ENCODE results near the gene PKD2L1.

Gene PKD2L1

DNA sequence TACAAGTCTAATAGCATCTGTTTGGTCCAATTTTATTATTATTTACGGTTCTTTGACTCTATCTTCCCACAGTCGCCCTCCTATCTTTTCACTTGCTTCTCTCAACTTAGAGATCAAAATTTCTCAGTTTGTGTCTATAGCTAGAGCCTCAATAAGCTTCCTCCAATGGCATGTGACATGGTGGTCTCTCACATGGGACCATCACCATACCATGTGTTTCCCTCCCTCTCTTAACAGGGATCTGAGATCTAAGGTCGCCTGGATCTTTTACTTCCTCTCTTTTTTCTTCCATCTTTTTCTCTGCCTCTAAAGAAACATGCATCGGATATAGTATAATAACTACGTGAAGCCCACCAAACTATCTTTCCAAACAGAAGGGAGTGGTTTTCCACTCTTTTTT, 1.8 kb downstream of the PKD2L1 start:
- H3K4me3 ChIP-seq (ENCODE audit: low read length) = no peak overlapping the region
- DNase-seq (ENCODE audit: low read depth) = no peak
- TF ChIP-seq, protein P1, sequence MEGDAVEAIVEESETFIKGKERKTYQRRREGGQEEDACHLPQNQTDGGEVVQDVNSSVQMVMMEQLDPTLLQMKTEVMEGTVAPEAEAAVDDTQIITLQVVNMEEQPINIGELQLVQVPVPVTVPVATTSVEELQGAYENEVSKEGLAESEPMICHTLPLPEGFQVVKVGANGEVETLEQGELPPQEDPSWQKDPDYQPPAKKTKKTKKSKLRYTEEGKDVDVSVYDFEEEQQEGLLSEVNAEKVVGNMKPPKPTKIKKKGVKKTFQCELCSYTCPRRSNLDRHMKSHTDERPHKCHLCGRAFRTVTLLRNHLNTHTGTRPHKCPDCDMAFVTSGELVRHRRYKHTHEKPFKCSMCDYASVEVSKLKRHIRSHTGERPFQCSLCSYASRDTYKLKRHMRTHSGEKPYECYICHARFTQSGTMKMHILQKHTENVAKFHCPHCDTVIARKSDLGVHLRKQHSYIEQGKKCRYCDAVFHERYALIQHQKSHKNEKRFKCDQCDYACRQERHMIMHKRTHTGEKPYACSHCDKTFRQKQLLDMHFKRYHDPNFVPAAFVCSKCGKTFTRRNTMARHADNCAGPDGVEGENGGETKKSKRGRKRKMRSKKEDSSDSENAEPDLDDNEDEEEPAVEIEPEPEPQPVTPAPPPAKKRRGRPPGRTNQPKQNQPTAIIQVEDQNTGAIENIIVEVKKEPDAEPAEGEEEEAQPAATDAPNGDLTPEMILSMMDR (conservative IDR thresholded peaks at IDR 0.05; ENCODE audit: low read depth, low read length) = no peak

DNA sequence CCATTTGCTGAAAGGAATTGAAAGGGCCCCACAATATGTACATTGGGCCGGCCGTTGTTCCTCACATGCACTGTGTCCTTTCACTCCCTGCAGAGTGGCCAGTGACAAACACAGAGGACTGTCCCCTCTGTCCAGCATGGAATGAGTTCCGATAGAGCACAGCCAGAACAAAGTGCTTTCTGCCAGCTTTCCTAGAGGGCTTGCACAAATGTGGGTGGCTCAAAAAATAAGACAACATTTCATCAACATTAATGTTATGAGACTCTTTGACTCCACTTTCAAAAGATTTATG, 2.4 kb downstream of the PKD2L1 start:
- TF ChIP-seq, protein P1 (conservative IDR thresholded peaks at IDR 0.05; ENCODE audit: low read depth, low read length) = no peak
- no peak overlapping the region for H3K4me3 ChIP-seq (ENCODE audit: low read length)

DNA sequence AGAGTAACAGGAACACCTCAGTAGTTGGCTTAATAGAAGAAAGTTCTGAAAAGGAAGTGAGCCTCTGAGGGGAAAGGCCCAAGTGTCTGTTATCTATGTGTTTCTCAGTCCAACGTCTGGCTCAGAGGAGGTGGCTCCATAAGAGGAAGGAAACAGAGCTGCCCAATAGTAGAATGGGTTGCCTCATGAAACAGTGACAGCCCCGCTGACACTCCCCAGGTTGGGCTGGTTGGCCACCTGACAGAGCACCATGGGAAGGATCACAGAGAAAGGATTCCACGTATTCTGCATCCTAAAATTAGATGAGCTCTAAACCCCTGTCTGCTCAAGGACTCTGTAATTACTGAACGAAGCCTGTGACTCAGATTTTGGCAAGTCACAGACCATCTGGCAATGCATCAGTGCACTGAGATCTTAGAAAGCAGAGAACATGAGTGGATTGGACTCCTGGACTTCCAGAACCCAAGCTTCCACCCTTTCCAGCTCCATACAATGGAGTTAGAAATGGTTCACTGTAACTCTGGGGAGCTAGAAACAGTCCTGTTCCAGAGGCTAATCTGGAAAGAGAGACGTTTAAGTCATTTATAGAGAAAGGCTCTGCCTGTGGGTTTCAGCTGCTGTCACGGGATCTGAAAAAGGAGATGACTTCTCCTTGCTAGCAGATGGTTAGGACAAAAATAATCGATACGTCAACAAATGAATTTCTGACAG, 2.9 kb downstream of the PKD2L1 start:
- DNase-seq (ENCODE audit: low read depth) = no peak
- no peak overlapping the region for H3K4me3 ChIP-seq (ENCODE audit: low read length)
- TF ChIP-seq, protein P1 (conservative IDR thresholded peaks at IDR 0.05; ENCODE audit: low read depth, low read length) = no peak

More for the DNA sequence above, 2.4 kb downstream of the PKD2L1 start:
- no peak for DNase-seq (ENCODE audit: low read depth)

DNA sequence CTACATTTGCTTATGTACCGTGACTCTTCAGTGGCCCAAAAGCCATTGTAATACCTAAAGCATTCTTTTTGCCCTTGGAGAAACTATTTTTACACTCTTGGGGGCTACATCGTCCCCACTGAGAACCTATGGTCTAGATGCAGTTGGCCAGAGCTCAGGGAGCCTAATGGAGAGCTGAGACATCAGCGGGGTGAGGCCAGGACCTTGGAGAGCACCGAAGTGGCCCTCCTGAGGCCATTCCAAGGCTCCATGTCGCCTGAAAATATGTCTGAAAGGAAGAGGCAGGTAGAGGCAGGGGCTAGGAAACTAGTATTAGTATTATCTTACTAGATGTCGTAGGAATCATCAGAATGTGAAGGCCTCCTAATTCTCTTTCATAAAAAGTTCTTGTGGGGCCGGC, 4.9 kb downstream of the PKD2L1 start:
- TF ChIP-seq, protein P1 (conservative IDR thresholded peaks at IDR 0.05; ENCODE audit: low read depth, low read length) = no peak
- no peak overlapping the region for H3K4me3 ChIP-seq (ENCODE audit: low read length)
- DNase-seq (ENCODE audit: low read depth) = no peak

DNA sequence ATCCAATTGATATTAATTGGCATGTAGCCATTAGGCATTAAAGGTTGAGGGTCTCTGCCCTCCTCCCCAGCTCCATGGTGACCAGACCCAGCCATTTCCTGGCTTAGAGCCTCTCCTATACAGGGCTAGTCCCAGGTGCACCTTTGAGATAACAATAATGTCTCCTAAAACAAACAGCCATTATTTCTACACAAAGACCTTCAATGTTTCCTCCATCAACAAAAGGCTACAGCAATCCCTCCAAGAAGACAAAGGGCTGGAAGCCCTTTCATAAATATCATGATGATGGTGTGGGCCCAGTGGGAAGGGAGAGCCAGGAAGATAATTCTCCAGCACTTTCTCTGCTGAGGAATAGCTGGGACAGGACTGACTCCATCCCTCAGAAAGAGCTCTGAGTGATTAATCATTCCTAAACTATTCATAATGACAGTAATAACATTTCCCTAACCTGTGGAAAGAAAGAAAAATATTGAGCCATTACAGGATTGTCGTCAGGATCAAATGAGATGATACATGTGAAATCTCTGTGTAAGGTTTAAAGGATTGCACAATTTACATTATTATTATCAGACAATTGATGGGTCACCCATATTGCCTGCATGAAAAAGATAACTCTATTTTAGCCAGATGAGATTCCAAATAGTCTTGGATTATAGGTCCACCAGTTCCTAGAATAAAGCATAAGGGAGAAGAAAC, 10.2 kb downstream of the PKD2L1 start:
- no peak overlapping the region for H3K4me3 ChIP-seq (ENCODE audit: low read length)
- TF ChIP-seq, protein P1 (conservative IDR thresholded peaks at IDR 0.05; ENCODE audit: low read depth, low read length) = no peak
- DNase-seq (ENCODE audit: low read depth) = no peak

DNA sequence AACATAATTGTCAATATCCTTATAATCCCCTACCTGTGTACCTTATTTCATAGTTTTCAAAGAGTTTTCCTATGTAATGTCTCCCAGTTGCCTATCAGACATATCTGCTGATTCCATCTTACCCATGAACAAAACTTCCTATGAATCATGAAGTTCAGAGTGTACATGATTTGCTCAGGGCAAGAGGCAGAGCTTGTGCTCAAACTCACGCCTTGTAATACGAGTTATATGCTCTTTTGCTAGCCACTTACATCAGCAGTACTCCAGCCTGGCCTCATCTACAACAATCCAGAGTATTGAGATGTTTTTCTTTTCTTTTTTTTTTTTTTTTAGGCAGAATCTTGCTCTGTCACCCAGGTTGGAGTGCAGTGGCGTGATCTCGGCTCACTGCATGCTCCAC, 11.8 kb downstream of the PKD2L1 start:
- H3K4me3 ChIP-seq (ENCODE audit: low read length) = no peak overlapping the region
- DNase-seq (ENCODE audit: low read depth) = no peak
- TF ChIP-seq, protein P1 (conservative IDR thresholded peaks at IDR 0.05; ENCODE audit: low read depth, low read length) = no peak

DNA sequence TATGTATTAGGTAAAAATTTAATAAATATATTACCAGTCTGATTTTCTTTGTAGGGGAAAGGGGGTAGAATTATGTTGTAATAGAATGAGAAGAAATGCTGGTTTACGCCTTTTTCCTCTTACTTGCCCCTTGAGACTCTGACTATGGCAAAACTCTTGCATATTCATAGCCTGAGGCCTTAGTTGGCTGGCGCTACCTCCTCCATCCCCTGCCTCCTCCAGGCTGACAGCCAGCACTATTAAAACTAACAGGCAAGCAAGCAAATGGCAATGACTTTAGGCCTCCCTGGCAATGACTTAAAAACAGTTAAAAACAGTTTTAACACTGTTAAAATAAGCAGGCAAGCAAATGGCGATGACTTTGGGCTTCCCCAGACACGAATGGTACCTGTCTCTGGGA, 14.4 kb downstream of the PKD2L1 start:
- no peak overlapping the region for H3K4me3 ChIP-seq (ENCODE audit: low read length)
- TF ChIP-seq, protein P1 (conservative IDR thresholded peaks at IDR 0.05; ENCODE audit: low read depth, low read length) = no peak
- DNase-seq (ENCODE audit: low read depth) = no peak
